Measurements from ENCODE around the gene ARL2.

Gene ARL2

GRCh38 chr11:65042891-65043290, 28.9 kb downstream of the ARL2 start:
- no peak overlapping the region for H3K4me3 ChIP-seq (ENCODE audit: low read depth in 1 of 2, low read length in 1 of 2)
- TF ChIP-seq CTCF (IDR thresholded peaks at IDR 0.05) = no peak
- H3K4me1 ChIP-seq (ENCODE audit: control insufficient read depth in 1 of 2, insufficient read depth in 1 of 2, low read depth in 1 of 2, low read length in 1 of 2) = peaks cover 32 to 37% of the 10 kb centered on the region in 2 experiments
- H3K36me3 ChIP-seq = peaks cover 6% of the 10 kb centered on the region
- no peaks in the 10 kb centered on the region for H3K9me3 ChIP-seq
- H3K27me3 ChIP-seq = peaks cover under 1% of the 10 kb centered on the region
- H3K27ac ChIP-seq = no peak overlapping the region

GRCh38 chr11:65043881-65044501, 30.0 kb downstream of the ARL2 start:
- no peaks in the 10 kb centered on the region for H3K9me3 ChIP-seq
- no peak overlapping the region for H3K4me3 ChIP-seq (ENCODE audit: low read depth in 1 of 2, low read length in 1 of 2)
- peaks cover 36 to 41% of the 10 kb centered on the region in 2 experiments for H3K4me1 ChIP-seq (ENCODE audit: control insufficient read depth in 1 of 2, insufficient read depth in 1 of 2, low read depth in 1 of 2, low read length in 1 of 2)
- no peaks in the 10 kb centered on the region for H3K36me3 ChIP-seq
- TF ChIP-seq CTCF (IDR thresholded peaks at IDR 0.05) = no peak
- H3K27ac ChIP-seq = peak overlapping the region; percentile 44
- H3K27me3 ChIP-seq = peaks cover 5% of the 10 kb centered on the region

- TF ChIP-seq CTCF (IDR thresholded peaks at IDR 0.05) = no peak
- H3K4me1 ChIP-seq (ENCODE audit: control insufficient read depth in 1 of 2, insufficient read depth in 1 of 2, low read depth in 1 of 2, low read length in 1 of 2) = peaks cover 36 to 41% of the 10 kb centered on the region in 2 experiments
- no peaks in the 10 kb centered on the region for H3K9me3 ChIP-seq
- H3K4me3 ChIP-seq (ENCODE audit: low read depth in 1 of 2, low read length in 1 of 2) = no peak overlapping the region
- H3K27me3 ChIP-seq = peaks cover 5% of the 10 kb centered on the region
- no peak overlapping the region for H3K27ac ChIP-seq
- H3K36me3 ChIP-seq = no peaks in the 10 kb centered on the region
Measured at GRCh38 chr11:65045061-65045460, 31.1 kb downstream of the ARL2 start.

GRCh38 chr11:65045728-65046127, 31.8 kb downstream of the ARL2 start:
- Histone ChIP-seq H3K4me1 (ENCODE audit: control insufficient read depth in 1 of 2, insufficient read depth in 1 of 2, low read depth in 1 of 2, low read length in 1 of 2) (peaks cover 31 to 34% of the 10 kb centered on the region in 2 experiments), H3K4me3 (ENCODE audit: low read depth in 1 of 2, low read length in 1 of 2) (no peak overlapping the region), H3K27ac (no peak overlapping the region), H3K27me3 (peaks cover 5% of the 10 kb centered on the region), H3K36me3 (no peaks in the 10 kb centered on the region), H3K9me3 (no peaks in the 10 kb centered on the region)
- no peak for TF ChIP-seq CTCF (IDR thresholded peaks at IDR 0.05)

- H3K4me3 ChIP-seq (ENCODE audit: low read depth in 1 of 2, low read length in 1 of 2) = peak overlapping the region; percentile 56 to 64
- H3K4me1 ChIP-seq (ENCODE audit: control insufficient read depth in 1 of 2, insufficient read depth in 1 of 2, low read depth in 1 of 2, low read length in 1 of 2) = peaks cover 21 to 23% of the 10 kb centered on the region in 2 experiments
- TF ChIP-seq CTCF (IDR thresholded peaks at IDR 0.05) = no peak
Measured at GRCh38 chr11:65047581-65048422, 33.8 kb downstream of the ARL2 start.

More at GRCh38 chr11:65047581-65048422, 33.8 kb downstream of the ARL2 start:
- H3K27me3 ChIP-seq = peaks cover 5% of the 10 kb centered on the region
- H3K36me3 ChIP-seq = no peaks in the 10 kb centered on the region
- H3K27ac ChIP-seq = peak overlapping the region; percentile 7
- H3K9me3 ChIP-seq = no peaks in the 10 kb centered on the region

All from neutrophil (primary cell).